Esophagus muscularis mucosa (tissue), 4 donors: ENCODE measurements around the gene MAB21L1.

Experiments used
- EP300 ChIP-seq: sonication (generic); formaldehyde crosslinking; IDR thresholded peaks from one replicate; pipeline ENCODE4 v1.6.1; 2017; ENCODE audit warnings: antibody characterized with exemption
- POLR2A ChIP-seq: fragments of 450-650 bp; IDR thresholded peaks from one replicate; pipeline ENCODE4 v1.6.1; 2017; ENCODE audit warnings: antibody characterized with exemption, moderate library complexity, mild to moderate bottlenecking, low read depth
- TF ChIP-seq, protein P1 (sequence below), 3 experiments: fragments of 200-600 bp in 2 of 3; fragments of 450-650 bp in 1 of 3; sonication (generic) in 2 of 3; IDR thresholded peaks; one replicate each; pipeline ENCODE4 v1.5.1; 2017 to 2019; ENCODE audit warnings: antibody characterized with exemption in 3 of 3, mild to moderate bottlenecking in 2 of 3, moderate library complexity in 1 of 3

DNA sequence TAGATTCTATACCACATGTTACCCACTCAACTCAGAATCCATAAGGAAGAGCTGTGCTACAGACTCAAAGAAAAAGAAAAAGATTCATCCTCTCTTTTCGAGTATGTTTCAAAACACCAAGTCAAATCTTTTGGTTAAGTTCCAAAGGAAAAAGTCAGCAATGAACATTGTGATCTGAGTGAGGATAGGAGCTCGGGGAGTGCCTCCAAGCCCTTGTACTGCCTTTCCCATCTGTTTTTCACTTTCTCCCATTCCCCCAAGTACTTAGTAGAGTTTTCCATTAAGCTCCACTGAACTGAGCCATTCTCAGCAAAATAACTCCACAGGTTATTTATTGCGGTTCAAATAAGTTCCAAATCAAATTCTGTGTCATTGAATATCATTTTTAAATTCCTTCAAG is 47.7 kb upstream of the MAB21L1 start:
- TF ChIP-seq, protein P1, sequence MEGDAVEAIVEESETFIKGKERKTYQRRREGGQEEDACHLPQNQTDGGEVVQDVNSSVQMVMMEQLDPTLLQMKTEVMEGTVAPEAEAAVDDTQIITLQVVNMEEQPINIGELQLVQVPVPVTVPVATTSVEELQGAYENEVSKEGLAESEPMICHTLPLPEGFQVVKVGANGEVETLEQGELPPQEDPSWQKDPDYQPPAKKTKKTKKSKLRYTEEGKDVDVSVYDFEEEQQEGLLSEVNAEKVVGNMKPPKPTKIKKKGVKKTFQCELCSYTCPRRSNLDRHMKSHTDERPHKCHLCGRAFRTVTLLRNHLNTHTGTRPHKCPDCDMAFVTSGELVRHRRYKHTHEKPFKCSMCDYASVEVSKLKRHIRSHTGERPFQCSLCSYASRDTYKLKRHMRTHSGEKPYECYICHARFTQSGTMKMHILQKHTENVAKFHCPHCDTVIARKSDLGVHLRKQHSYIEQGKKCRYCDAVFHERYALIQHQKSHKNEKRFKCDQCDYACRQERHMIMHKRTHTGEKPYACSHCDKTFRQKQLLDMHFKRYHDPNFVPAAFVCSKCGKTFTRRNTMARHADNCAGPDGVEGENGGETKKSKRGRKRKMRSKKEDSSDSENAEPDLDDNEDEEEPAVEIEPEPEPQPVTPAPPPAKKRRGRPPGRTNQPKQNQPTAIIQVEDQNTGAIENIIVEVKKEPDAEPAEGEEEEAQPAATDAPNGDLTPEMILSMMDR (IDR thresholded peaks at IDR 0.05): no peak
- TF ChIP-seq EP300: no peak
- TF ChIP-seq POLR2A: no peak
